WTC11 (cell line): Measurements from ENCODE around the gene NOTO. TPM values are rescaled to one million over a fixed set of nuclear protein-coding genes. Genes with fewer than 3 reads are reported as not detected.

Experiments
- ATAC-seq: fragments of 200-7000 bp; cut with Tn5 transposase; 2 replicates; pipeline ENCODE4 v1.10.0; 2021; ENCODE audit warnings: mild to moderate bottlenecking, moderate library complexity
- CTCF ChIA-PET: fragments of 300-600 bp; sonication (Branson Sonifier 250); formaldehyde crosslinking; loops from one replicate; lab custom pipeline; 2021; ENCODE audit warnings: antibody characterized with exemption; lab: Charles Lee
- POLR2A ChIA-PET: fragments of 350-600 bp; sonication (Branson Sonifier 250); formaldehyde crosslinking; loops from one replicate; lab custom pipeline; 2021; ENCODE audit warnings: antibody characterized with exemption; lab: Charles Lee
- DNase-seq: peaks from one replicate; pipeline ENCODE4 v3.0.0; 2021; ENCODE audit warnings: low spot score
- H3K27ac Mint-ChIP-seq: 2 replicates; pipeline ENCODE4 v1.8.0; 2021; ENCODE audit warnings: mixed read lengths
- H3K27me3 Mint-ChIP-seq: 2 replicates; pipeline ENCODE4 v1.8.0; 2021; ENCODE audit warnings: low read depth, mild to moderate bottlenecking, moderate library complexity, mixed read lengths
- H3K36me3 Mint-ChIP-seq: 2 replicates; pipeline ENCODE4 v1.8.0; 2021; ENCODE audit warnings: mixed read lengths
- H3K4me1 Mint-ChIP-seq: 2 replicates; pipeline ENCODE4 v1.8.0; 2022; ENCODE audit warnings: mixed read lengths
- H3K4me3 Mint-ChIP-seq: 2 replicates; pipeline ENCODE4 v1.8.0; 2021; ENCODE audit warnings: mild to moderate bottlenecking, moderate library complexity, mixed read lengths
- H3K9me3 Mint-ChIP-seq: 2 replicates; pipeline ENCODE4 v1.8.0; 2021; ENCODE audit warnings: mixed read lengths
- ATF1 ChIP-seq: sonication (generic); formaldehyde crosslinking; IDR thresholded peaks from 2 replicates; pipeline ENCODE4 v1.8.1; 2023; ENCODE audit warnings: mild to moderate bottlenecking, moderate library complexity, missing genetic modification reagents
- CDX4 ChIP-seq: fragments of 250-450 bp; sonication (Bioruptor Pico); IDR thresholded peaks from 2 replicates; pipeline ENCODE4 v1.9.0; 2021; ENCODE audit warnings: moderate library complexity, mild to moderate bottlenecking, inconsistent platforms, borderline replicate concordance
- GTF2I ChIP-seq: fragments of 250-450 bp; sonication (Bioruptor Pico); conservative IDR thresholded peaks from 2 replicates; pipeline ENCODE4 v1.4.0; 2021; ENCODE audit warnings: mild to moderate bottlenecking
- MAX ChIP-seq: sonication (generic); formaldehyde crosslinking; IDR thresholded peaks from 2 replicates; pipeline ENCODE4 v1.8.0; 2022; ENCODE audit warnings: mild to moderate bottlenecking, missing genetic modification reagents
- NR2C2 ChIP-seq: sonication (generic); formaldehyde crosslinking; IDR thresholded peaks from 2 replicates; pipeline ENCODE4 v1.8.0; 2022; ENCODE audit warnings: mild to moderate bottlenecking, missing genetic modification reagents
- NR3C1 ChIP-seq: sonication (generic); formaldehyde crosslinking; conservative IDR thresholded peaks from 2 replicates; pipeline ENCODE4 v1.8.1; 2023; ENCODE audit warnings: low read depth, mild to moderate bottlenecking, missing genetic modification reagents
- PREB ChIP-seq: sonication (generic); formaldehyde crosslinking; IDR thresholded peaks from 2 replicates; pipeline ENCODE4 v1.8.1; 2022; ENCODE audit warnings: mild to moderate bottlenecking, missing genetic modification reagents, moderate library complexity, borderline replicate concordance
- RELA ChIP-seq: sonication (generic); formaldehyde crosslinking; IDR thresholded peaks from 2 replicates; pipeline ENCODE4 v1.8.1; 2022; ENCODE audit warnings: missing genetic modification reagents, mild to moderate bottlenecking, borderline replicate concordance
- SOX15 ChIP-seq: fragments of 250-450 bp; sonication (Bioruptor Pico); IDR thresholded peaks from 2 replicates; pipeline ENCODE4 v1.9.0; 2021; ENCODE audit warnings: mild to moderate bottlenecking
- SP1 ChIP-seq: sonication (generic); formaldehyde crosslinking; conservative IDR thresholded peaks from 2 replicates; pipeline ENCODE4 v1.8.1; 2022; ENCODE audit warnings: missing genetic modification reagents
- TEAD4 ChIP-seq: sonication (generic); formaldehyde crosslinking; IDR thresholded peaks from 2 replicates; pipeline ENCODE4 v1.8.0; 2022; ENCODE audit warnings: mild to moderate bottlenecking, missing genetic modification reagents
- TP53 ChIP-seq: sonication (generic); formaldehyde crosslinking; IDR thresholded peaks from 2 replicates; pipeline ENCODE4 v1.8.1; 2023; ENCODE audit warnings: mild to moderate bottlenecking, missing genetic modification reagents
- USF2 ChIP-seq: sonication (generic); formaldehyde crosslinking; IDR thresholded peaks from 2 replicates; pipeline ENCODE4 v1.8.1; 2023; ENCODE audit warnings: mild to moderate bottlenecking, missing genetic modification reagents, moderate library complexity
- ZBTB43 ChIP-seq: sonication (generic); formaldehyde crosslinking; IDR thresholded peaks from 2 replicates; pipeline ENCODE4 v1.8.1; 2023; ENCODE audit warnings: mild to moderate bottlenecking, missing genetic modification reagents
- ZNF121 ChIP-seq: sonication (generic); formaldehyde crosslinking; IDR thresholded peaks from 2 replicates; pipeline ENCODE4 v1.8.0; 2023; ENCODE audit warnings: missing genetic modification reagents
- ZNF138 ChIP-seq: sonication (generic); formaldehyde crosslinking; conservative IDR thresholded peaks from 2 replicates; pipeline ENCODE4 v1.8.1; 2022; ENCODE audit warnings: mild to moderate bottlenecking, moderate library complexity, missing genetic modification reagents
- ZNF232 ChIP-seq: sonication (generic); formaldehyde crosslinking; IDR thresholded peaks from 2 replicates; pipeline ENCODE4 v1.8.0; 2022; ENCODE audit warnings: mild to moderate bottlenecking, missing genetic modification reagents
- ZNF281 ChIP-seq: sonication (generic); formaldehyde crosslinking; IDR thresholded peaks from 2 replicates; pipeline ENCODE4 v1.8.0; 2023; ENCODE audit warnings: mild to moderate bottlenecking, missing genetic modification reagents
- ZNF317 ChIP-seq: sonication (generic); formaldehyde crosslinking; IDR thresholded peaks from 2 replicates; pipeline ENCODE4 v1.8.1; 2023; ENCODE audit warnings: low read depth, mild to moderate bottlenecking, moderate library complexity, missing genetic modification reagents, borderline replicate concordance
- ZNF416 ChIP-seq: fragments of 250-450 bp; sonication (Bioruptor Pico); IDR thresholded peaks from 2 replicates; pipeline ENCODE4 v1.9.0; 2021; ENCODE audit warnings: mild to moderate bottlenecking, inconsistent platforms
- ZNF512 ChIP-seq: sonication (generic); formaldehyde crosslinking; IDR thresholded peaks from 2 replicates; pipeline ENCODE4 v1.8.1; 2022; ENCODE audit warnings: missing genetic modification reagents, borderline replicate concordance
- ZNF532 ChIP-seq: fragments of 250-450 bp; sonication (Bioruptor Pico); IDR thresholded peaks from 2 replicates; pipeline ENCODE4 v1.9.0; 2021; ENCODE audit warnings: mild to moderate bottlenecking, borderline replicate concordance
- total RNA-seq: library from RNA; stranded (reverse); gene quantifications from 3 replicates; pipeline ENCODE4 v1.2.3, GENCODE V29; 2021

NOTO gene
- total RNA-seq, 1 experiment from 2014 or later: 0.15 TPM

- no peak for TF ChIP-seq PREB (CRISPR knock-in tag)
- TF ChIP-seq ZNF138: peak; percentile 70; the same call in 1 of the 2 replicates
- peak; percentile 82 for TF ChIP-seq SP1 (CRISPR knock-in tag)
- no peak for TF ChIP-seq SOX15
- peak; percentile 39; the same call in 1 of the 2 replicates for TF ChIP-seq USF2
- no peak for TF ChIP-seq ZNF512 (CRISPR knock-in tag)
- TF ChIP-seq TEAD4: no peak
These were observed 12.0 kb downstream of the NOTO start, which contains the start of gene SMYD5 (continued) for GRCh38 chr2:73214120-73215035.

GRCh38 chr2:73215254-73215653 lies 12.9 kb downstream of the NOTO start:
- peak overlapping the region; percentile 90 for H3K4me3 Mint-ChIP-seq
- peaks cover 8% of the 10 kb centered on the region for H3K27me3 Mint-ChIP-seq
- ChIA-PET POLR2A (interaction anchor here (0.6 to 1.7 kb wide), 2 partner anchors 18 to 300 kb away, joined by 3 to 4 read pairs; partner anchors contain the start of gene PRADC1), CTCF (interaction anchor here (1.1 kb wide), 1 partner anchor 38 kb away, joined by 10 read pairs; no protein-coding TSS in a partner anchor)
- no peak for DNase-seq
- H3K36me3 Mint-ChIP-seq: no peaks in the 10 kb centered on the region
- no peak overlapping the region; the same call in 1 of the 2 replicates for H3K27ac Mint-ChIP-seq
- no peaks in the 10 kb centered on the region for H3K9me3 Mint-ChIP-seq
- peaks cover 39% of the 10 kb centered on the region for H3K4me1 Mint-ChIP-seq
- ATAC-seq: no peak
- no peak for TF ChIP-seq MAX (CRISPR knock-in tag)
- TF ChIP-seq ZNF121 (CRISPR knock-in tag): no peak
- no peak for TF ChIP-seq NR2C2 (CRISPR knock-in tag)
- no peak for TF ChIP-seq RELA
- no peak for TF ChIP-seq ZNF317 (CRISPR knock-in tag)
- no peak for TF ChIP-seq TP53
- no peak for TF ChIP-seq SP1 (CRISPR knock-in tag)
- TF ChIP-seq ZBTB43 (CRISPR knock-in tag): no peak
- no peak for TF ChIP-seq NR3C1 (CRISPR knock-in tag)
- no peak for TF ChIP-seq ZNF416
- no peak for TF ChIP-seq TEAD4
- no peak for TF ChIP-seq ATF1
- TF ChIP-seq GTF2I (CRISPR knock-in tag): no peak
- TF ChIP-seq ZNF532 (CRISPR knock-in tag): no peak
- no peak for TF ChIP-seq ZNF281 (CRISPR knock-in tag)
- TF ChIP-seq ZNF232: no peak
- TF ChIP-seq CDX4: no peak
